Activated T-helper 17 cell treated with anti-CD3 and anti-CD28 coated beads, Interleukin-2, amount 50 U/mL, for 72 hours (primary cell): Measurements from ENCODE around the gene PALM. TPM values are rescaled to one million over a fixed set of nuclear protein-coding genes. Genes with fewer than 3 reads are reported as not detected.

Experiments
- ATAC-seq: fragments of 150-1000 bp; cut with Tn5 transposase; replicated peaks from 2 replicates; pipeline ENCODE4 v1.10.0; 2021; ENCODE audit warnings: mild to moderate bottlenecking, moderate library complexity
- H3K27ac Mint-ChIP-seq: one replicate; pipeline ENCODE4 v1.8.0; 2022; ENCODE audit warnings: mixed read lengths
- H3K27me3 Mint-ChIP-seq: one replicate; pipeline ENCODE4 v1.8.0; 2022; ENCODE audit warnings: mixed read lengths
- H3K36me3 Mint-ChIP-seq: one replicate; pipeline ENCODE4 v1.8.0; 2022; ENCODE audit warnings: low read depth, mild to moderate bottlenecking, mixed read lengths
- H3K4me1 Mint-ChIP-seq: one replicate; pipeline ENCODE4 v1.8.0; 2022; ENCODE audit warnings: mixed read lengths
- H3K4me3 Mint-ChIP-seq: one replicate; pipeline ENCODE4 v1.8.0; 2022; ENCODE audit warnings: mild to moderate bottlenecking, mixed read lengths
- H3K9me3 Mint-ChIP-seq: one replicate; pipeline ENCODE4 v1.8.0; 2022; ENCODE audit warnings: mixed read lengths
- total RNA-seq, 2 donors: library from RNA; stranded (reverse); gene quantifications; one replicate each; pipeline ENCODE4 v1.2.3, GENCODE V29; 2022

Gene PALM
- total RNA-seq, 2 donors from 2014 or later, result 0.26 TPM; not detected in 1

- no peak for ATAC-seq
- no peaks in the 10 kb centered on the region for H3K4me1 Mint-ChIP-seq
Observed at GRCh38 chr19:676007-676338, 32.8 kb upstream of the PALM start.

GRCh38 chr19:676339-677105 is 32.2 kb upstream of the PALM start, which contains the start of gene FSTL3:
FSTL3 (plus strand) TSS chr19:676392; CDS start chr19:676424, 32 bp downstream.
- Mint-ChIP-seq H3K4me1 (no peaks in the 10 kb centered on the region), H3K27ac (no peak within 1 kb of the TSS), H3K9me3 (no peaks in the 10 kb centered on the region), H3K4me3 (no peak within 1 kb of the TSS), H3K27me3 (peaks cover 8% of the 10 kb centered on the region), H3K36me3 (no peaks in the 10 kb centered on the region)
- no peak for ATAC-seq

More at GRCh38 chr19:676007-676338, 32.8 kb upstream of the PALM start:
- H3K27ac Mint-ChIP-seq, result no peak overlapping the region
- H3K4me3 Mint-ChIP-seq, result no peak overlapping the region
- H3K9me3 Mint-ChIP-seq, result no peaks in the 10 kb centered on the region
- no peaks in the 10 kb centered on the region for H3K36me3 Mint-ChIP-seq
- peaks cover 8% of the 10 kb centered on the region for H3K27me3 Mint-ChIP-seq

GRCh38 chr19:677201-677600 is 31.5 kb upstream of the PALM start:
- no peaks in the 10 kb centered on the region for H3K36me3 Mint-ChIP-seq
- H3K27me3 Mint-ChIP-seq, result peaks cover 8% of the 10 kb centered on the region
- no peak overlapping the region for H3K27ac Mint-ChIP-seq
- no peaks in the 10 kb centered on the region for H3K9me3 Mint-ChIP-seq
- H3K4me1 Mint-ChIP-seq, result no peaks in the 10 kb centered on the region
- ATAC-seq, result no peak
- H3K4me3 Mint-ChIP-seq, result no peak overlapping the region

- H3K27ac Mint-ChIP-seq, result no peak overlapping the region
- no peak for ATAC-seq
- no peaks in the 10 kb centered on the region for H3K9me3 Mint-ChIP-seq
- no peaks in the 10 kb centered on the region for H3K4me1 Mint-ChIP-seq
- H3K36me3 Mint-ChIP-seq, result no peaks in the 10 kb centered on the region
- H3K27me3 Mint-ChIP-seq, result peaks cover 8% of the 10 kb centered on the region
- H3K4me3 Mint-ChIP-seq, result no peak overlapping the region
Observed at GRCh38 chr19:677601-678436, 30.9 kb upstream of the PALM start.

GRCh38 chr19:678791-679388 is 29.8 kb upstream of the PALM start:
- Mint-ChIP-seq H3K36me3 (no peaks in the 10 kb centered on the region), H3K4me3 (peak overlapping the region; percentile 53), H3K9me3 (no peaks in the 10 kb centered on the region), H3K27me3 (peaks cover 5% of the 10 kb centered on the region), H3K4me1 (no peaks in the 10 kb centered on the region), H3K27ac (no peak overlapping the region)
- ATAC-seq, result no peak

- H3K27ac Mint-ChIP-seq, result no peak overlapping the region
- H3K4me3 Mint-ChIP-seq, result peak overlapping the region; percentile 53
- no peaks in the 10 kb centered on the region for H3K36me3 Mint-ChIP-seq
- peaks cover 5% of the 10 kb centered on the region for H3K27me3 Mint-ChIP-seq
- no peaks in the 10 kb centered on the region for H3K9me3 Mint-ChIP-seq
- ATAC-seq, result peak; percentile 9
- H3K4me1 Mint-ChIP-seq, result no peaks in the 10 kb centered on the region
Observed at GRCh38 chr19:679418-680286, 29.1 kb upstream of the PALM start.

GRCh38 chr19:680287-681028 is 28.3 kb upstream of the PALM start:
- peaks cover under 1% of the 10 kb centered on the region for H3K27me3 Mint-ChIP-seq
- no peaks in the 10 kb centered on the region for H3K4me1 Mint-ChIP-seq
- ATAC-seq, result peak; percentile 88
- peak overlapping the region; percentile 83 for H3K4me3 Mint-ChIP-seq
- peak overlapping the region; percentile 95 for H3K27ac Mint-ChIP-seq
- H3K36me3 Mint-ChIP-seq, result no peaks in the 10 kb centered on the region
- H3K9me3 Mint-ChIP-seq, result no peaks in the 10 kb centered on the region

- Mint-ChIP-seq H3K36me3 (no peaks in the 10 kb centered on the region), H3K9me3 (no peaks in the 10 kb centered on the region), H3K4me3 (peak overlapping the region; percentile 83), H3K27me3 (no peaks in the 10 kb centered on the region), H3K4me1 (no peaks in the 10 kb centered on the region), H3K27ac (peak overlapping the region; percentile 95)
- ATAC-seq, result no peak
Observed at GRCh38 chr19:681029-682019, 27.4 kb upstream of the PALM start.

- Mint-ChIP-seq H3K4me3 (no peak overlapping the region), H3K9me3 (no peaks in the 10 kb centered on the region), H3K36me3 (no peaks in the 10 kb centered on the region), H3K27ac (no peak overlapping the region), H3K27me3 (no peaks in the 10 kb centered on the region), H3K4me1 (no peaks in the 10 kb centered on the region)
- ATAC-seq, result no peak
Observed at GRCh38 chr19:682678-683320, 25.9 kb upstream of the PALM start.

- Mint-ChIP-seq H3K36me3 (no peaks in the 10 kb centered on the region), H3K4me3 (no peak overlapping the region), H3K27me3 (no peaks in the 10 kb centered on the region), H3K4me1 (no peaks in the 10 kb centered on the region), H3K9me3 (no peaks in the 10 kb centered on the region), H3K27ac (no peak overlapping the region)
- no peak for ATAC-seq
Observed at GRCh38 chr19:685454-685931, 23.2 kb upstream of the PALM start.

GRCh38 chr19:686589-687297 is 22.0 kb upstream of the PALM start:
- H3K9me3 Mint-ChIP-seq, result no peaks in the 10 kb centered on the region
- H3K27me3 Mint-ChIP-seq, result no peaks in the 10 kb centered on the region
- ATAC-seq, result no peak
- no peak overlapping the region for H3K4me3 Mint-ChIP-seq
- H3K4me1 Mint-ChIP-seq, result no peaks in the 10 kb centered on the region
- no peaks in the 10 kb centered on the region for H3K36me3 Mint-ChIP-seq
- H3K27ac Mint-ChIP-seq, result no peak overlapping the region
